CD4-positive, alpha-beta T cell (primary cell): ENCODE results near the gene PHEX. TPM values are rescaled to one million over a fixed set of nuclear protein-coding genes. Genes with fewer than 3 reads are reported as not detected.

Source experiments
- ATAC-seq: fragments of 200-7000 bp; cut with Tn5 transposase; one replicate; pipeline ENCODE4 v1.10.0; 2022; ENCODE audit warnings: mild to moderate bottlenecking; ENCODE audit not compliant: poor library complexity
- CTCF ChIA-PET: fragments of 350-600 bp; sonication (Branson Sonifier 250); formaldehyde crosslinking; loops from one replicate; lab custom pipeline; 2021; ENCODE audit warnings: antibody characterized with exemption, inconsistent platforms; lab: Charles Lee
- POLR2A ChIA-PET: fragments of 350-600 bp; sonication (Branson Sonifier 250); formaldehyde crosslinking; loops from one replicate; lab custom pipeline; 2021; ENCODE audit warnings: antibody characterized with exemption, inconsistent platforms; lab: Charles Lee
- DNase-seq, 14 experiments: peaks; one replicate each; pipeline ENCODE4 v3.0.0-alpha.2; 2013 to 2020; ENCODE audit warnings: mixed read lengths in 2 of 14
- H3K27ac ChIP-seq, 2 donors: one replicate each; pipeline versions ENCODE4 v1.5.1 to v1.7.0; 2013; ENCODE audit warnings: low read length in 2 of 2, low read depth in 1 of 2, mild to moderate bottlenecking in 1 of 2
- H3K27me3 ChIP-seq, 2 experiments: 1 replicate in 1 of 2; 2 replicates in 1 of 2; pipeline versions ENCODE4 v1.6.1 to v1.7.0; 2013; ENCODE audit warnings: low read length in 2 of 2, control low read depth in 1 of 2, mild to moderate bottlenecking in 1 of 2, moderate library complexity in 1 of 2; ENCODE audit not compliant: insufficient read depth in 2 of 2, control insufficient read depth in 1 of 2
- H3K36me3 ChIP-seq: one replicate; pipeline ENCODE4 v1.6.1; 2013; ENCODE audit warnings: low read length, control low read depth; ENCODE audit not compliant: insufficient read depth
- H3K4me1 ChIP-seq: one replicate; pipeline ENCODE4 v1.6.1; 2013; ENCODE audit warnings: low read length, control low read depth; ENCODE audit not compliant: insufficient read depth
- H3K4me3 ChIP-seq: one replicate; pipeline ENCODE4 v1.5.1; 2013; ENCODE audit warnings: mild to moderate bottlenecking, low read length, moderate library complexity
- H3K9me3 ChIP-seq, 2 experiments: 1 replicate in 1 of 2; 2 replicates in 1 of 2; pipeline versions ENCODE4 v1.6.1 to v1.7.0; 2013; ENCODE audit warnings: low read length in 2 of 2, mild to moderate bottlenecking in 2 of 2, control low read depth in 1 of 2, moderate library complexity in 1 of 2; ENCODE audit not compliant: control insufficient read depth in 1 of 2, insufficient read depth in 1 of 2
- H3K27ac Mint-ChIP-seq: one replicate; pipeline ENCODE4 v1.8.0; 2020; ENCODE audit warnings: mixed read lengths
- H3K27me3 Mint-ChIP-seq: one replicate; pipeline ENCODE4 v1.8.0; 2021; ENCODE audit warnings: mixed read lengths
- H3K36me3 Mint-ChIP-seq: one replicate; pipeline ENCODE4 v1.8.0; 2021; ENCODE audit warnings: low read depth, mixed read lengths
- H3K4me1 Mint-ChIP-seq: one replicate; pipeline ENCODE4 v1.8.0; 2021; ENCODE audit warnings: low read depth, mixed read lengths
- H3K4me3 Mint-ChIP-seq: one replicate; pipeline ENCODE4 v1.8.0; 2020; ENCODE audit warnings: mild to moderate bottlenecking, mixed read lengths
- H3K9me3 Mint-ChIP-seq: one replicate; pipeline ENCODE4 v1.8.0; 2020; ENCODE audit warnings: mixed read lengths
- intact Hi-C, 2 experiments: fragments of 100-400 bp; cut with DNase I in 1 of 2; cut with micrococcal nuclease in 1 of 2; formaldehyde crosslinking; loops; one replicate each; pipeline versions ENCODE4 v1.15.1 to v1.9.0; 2023 to 2025; cut with DNase I, micrococcal nuclease
- total RNA-seq, 174 experiments: library from RNA in 2 of 174; stranded (reverse) in 2 of 174; gene quantifications; one replicate each; pipeline ENCODE4 v1.2.3 and lab custom pipeline; 2021 to 2026
- TF ChIP-seq, protein P1 (sequence below): fragments of 200-600 bp; IDR thresholded peaks from one replicate; pipeline ENCODE4 v1.8.0; 2022; ENCODE audit warnings: antibody characterized with exemption, mild to moderate bottlenecking

The PHEX gene
- total RNA-seq, 2 experiments from 2014 or later: 0.08 to 0.14 TPM

DNA sequence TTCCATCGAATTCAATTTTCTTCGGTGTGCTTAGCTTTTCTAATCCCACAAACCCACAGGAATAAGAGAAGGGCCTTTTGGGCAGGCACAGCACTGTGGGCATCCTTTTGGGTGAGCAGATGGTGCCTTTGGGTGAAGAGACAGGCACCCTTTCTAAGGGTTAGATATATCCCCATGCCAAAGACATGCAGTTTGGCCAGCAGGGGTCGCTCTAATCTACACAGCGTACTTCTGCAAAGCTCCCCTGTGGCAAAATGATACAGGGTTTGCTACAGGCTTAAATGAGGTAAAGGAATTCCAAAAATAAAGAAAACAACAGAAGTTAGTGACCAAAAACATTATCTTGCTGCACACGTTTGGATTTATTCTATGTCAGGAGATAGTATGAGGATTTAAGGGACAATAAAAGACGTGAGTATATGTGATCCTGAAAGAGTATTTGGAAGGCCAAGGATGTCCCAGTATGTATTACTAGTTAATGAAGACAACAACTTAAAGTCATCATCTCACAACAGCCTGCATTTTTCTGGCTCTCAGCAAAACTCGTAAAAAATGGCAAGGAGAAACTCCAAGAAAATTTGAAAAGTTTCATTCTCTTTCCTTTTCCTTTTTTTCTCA is 49.5 kb downstream of the PHEX start:
- H3K4me3 Mint-ChIP-seq: no peak overlapping the region
- intact Hi-C loops: no loop called here
- ATAC-seq: no peak

DNA sequence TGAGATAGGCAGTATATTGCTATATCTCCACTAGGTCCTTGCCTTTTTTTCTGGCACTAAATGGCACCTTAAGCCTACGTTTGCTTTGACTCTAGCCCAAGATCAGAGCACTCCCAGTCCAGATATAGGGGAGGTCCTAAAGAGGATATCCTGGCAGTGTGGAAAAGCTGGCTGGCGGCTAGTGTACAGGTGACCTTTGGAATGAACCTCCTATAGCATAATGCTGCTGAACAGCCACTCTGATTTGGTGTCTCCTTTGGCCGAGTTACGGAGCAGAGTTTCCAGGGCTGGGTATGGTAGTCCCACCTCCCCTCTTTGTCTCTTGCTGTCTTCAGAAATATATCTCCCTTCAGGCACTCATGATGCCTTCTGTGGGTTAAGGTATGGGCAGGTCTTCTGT is 53.9 kb downstream of the PHEX start:
- Histone ChIP-seq H3K36me3 (no peaks in the 10 kb centered on the region), H3K9me3 (no peaks in the 10 kb centered on the region), H3K4me1 (no peaks in the 10 kb centered on the region), H3K27me3 (no peaks in the 10 kb centered on the region), H3K27ac (no peak overlapping the region), H3K4me3 (no peak overlapping the region)
- Mint-ChIP-seq H3K4me1 (no peaks in the 10 kb centered on the region), H3K36me3 (no peaks in the 10 kb centered on the region), H3K27ac (no peak overlapping the region), H3K27me3 (no peaks in the 10 kb centered on the region), H3K4me3 (no peak overlapping the region), H3K9me3 (no peaks in the 10 kb centered on the region)
- ATAC-seq (no peak), DNase-seq (no peak)
- POLR2A ChIA-PET: no interaction called here
- CTCF ChIA-PET: no interaction called here
- TF ChIP-seq, protein P1, sequence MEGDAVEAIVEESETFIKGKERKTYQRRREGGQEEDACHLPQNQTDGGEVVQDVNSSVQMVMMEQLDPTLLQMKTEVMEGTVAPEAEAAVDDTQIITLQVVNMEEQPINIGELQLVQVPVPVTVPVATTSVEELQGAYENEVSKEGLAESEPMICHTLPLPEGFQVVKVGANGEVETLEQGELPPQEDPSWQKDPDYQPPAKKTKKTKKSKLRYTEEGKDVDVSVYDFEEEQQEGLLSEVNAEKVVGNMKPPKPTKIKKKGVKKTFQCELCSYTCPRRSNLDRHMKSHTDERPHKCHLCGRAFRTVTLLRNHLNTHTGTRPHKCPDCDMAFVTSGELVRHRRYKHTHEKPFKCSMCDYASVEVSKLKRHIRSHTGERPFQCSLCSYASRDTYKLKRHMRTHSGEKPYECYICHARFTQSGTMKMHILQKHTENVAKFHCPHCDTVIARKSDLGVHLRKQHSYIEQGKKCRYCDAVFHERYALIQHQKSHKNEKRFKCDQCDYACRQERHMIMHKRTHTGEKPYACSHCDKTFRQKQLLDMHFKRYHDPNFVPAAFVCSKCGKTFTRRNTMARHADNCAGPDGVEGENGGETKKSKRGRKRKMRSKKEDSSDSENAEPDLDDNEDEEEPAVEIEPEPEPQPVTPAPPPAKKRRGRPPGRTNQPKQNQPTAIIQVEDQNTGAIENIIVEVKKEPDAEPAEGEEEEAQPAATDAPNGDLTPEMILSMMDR: no peak
- intact Hi-C loops: no loop called here

More for the DNA sequence above, 49.5 kb downstream of the PHEX start:
- Histone ChIP-seq H3K4me3 (no peak overlapping the region), H3K36me3 (no peaks in the 10 kb centered on the region), H3K27ac (no peak overlapping the region), H3K9me3 (no peaks in the 10 kb centered on the region), H3K4me1 (no peaks in the 10 kb centered on the region), H3K27me3 (no peaks in the 10 kb centered on the region)
- H3K9me3 Mint-ChIP-seq: no peaks in the 10 kb centered on the region
- TF ChIP-seq, protein P1: peak; percentile 37
- CTCF ChIA-PET: interaction anchor here (1.2 kb wide), 2 partner anchors 9 to 97 kb away, joined by 3 read pairs; no protein-coding TSS in a partner anchor
- DNase-seq: peak; percentile 2 to 63 (median 22)
- POLR2A ChIA-PET: no interaction called here
- H3K27me3 Mint-ChIP-seq: no peaks in the 10 kb centered on the region
- H3K4me1 Mint-ChIP-seq: no peaks in the 10 kb centered on the region
- H3K36me3 Mint-ChIP-seq: no peaks in the 10 kb centered on the region
- H3K27ac Mint-ChIP-seq: no peak overlapping the region

DNA sequence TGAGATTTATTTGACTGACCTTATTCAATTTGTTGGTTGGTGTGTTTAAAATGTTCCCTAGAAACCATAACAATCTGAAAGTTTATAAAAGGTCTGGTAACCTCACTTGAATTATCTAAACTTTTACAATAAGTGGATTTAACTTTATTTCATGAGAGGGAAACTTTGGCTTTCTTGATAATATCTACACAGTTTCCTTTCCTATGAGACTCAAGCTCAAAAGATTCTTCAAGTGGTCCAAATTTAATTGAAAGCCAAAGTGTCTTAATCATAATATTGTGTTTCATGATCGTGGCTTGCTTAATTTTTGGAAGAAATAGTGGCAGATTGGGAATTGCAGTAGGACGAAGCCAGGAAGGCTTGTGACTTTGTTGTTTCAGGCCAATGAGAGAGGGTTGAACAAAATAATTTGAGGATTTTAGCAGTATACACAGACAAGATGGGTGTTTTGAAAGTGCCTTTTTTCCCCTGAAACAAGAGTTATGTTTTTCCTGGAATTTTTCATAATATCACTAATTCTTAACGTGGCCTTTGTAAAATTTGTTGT is 55.0 kb downstream of the PHEX start:
- H3K4me3 Mint-ChIP-seq: no peak overlapping the region
- H3K4me3 ChIP-seq: no peak overlapping the region
- H3K27me3 ChIP-seq: no peaks in the 10 kb centered on the region
- POLR2A ChIA-PET: no interaction called here
- intact Hi-C loops: no loop called here
- no peaks in the 10 kb centered on the region for H3K4me1 ChIP-seq
- H3K27ac ChIP-seq: no peak overlapping the region
- TF ChIP-seq, protein P1: no peak
- CTCF ChIA-PET: no interaction called here
- H3K4me1 Mint-ChIP-seq: no peaks in the 10 kb centered on the region
- H3K36me3 ChIP-seq: no peaks in the 10 kb centered on the region
- H3K27me3 Mint-ChIP-seq: no peaks in the 10 kb centered on the region
- H3K9me3 Mint-ChIP-seq: no peaks in the 10 kb centered on the region
- no peak for DNase-seq
- no peak overlapping the region for H3K27ac Mint-ChIP-seq
- H3K36me3 Mint-ChIP-seq: no peaks in the 10 kb centered on the region
- ATAC-seq: no peak
- H3K9me3 ChIP-seq: no peaks in the 10 kb centered on the region
